H1 (cell line): ENCODE results near the gene BNC2. TPM values are rescaled to one million over a fixed set of nuclear protein-coding genes. Genes with fewer than 3 reads are reported as not detected.

Experiments used
- CTCF ChIA-PET: fragments of 300-600 bp; sonication (Branson Sonifier 250); formaldehyde crosslinking; loops from one replicate; lab custom pipeline; 2021; ENCODE audit not compliant: partially characterized antibody; lab: Charles Lee
- POLR2A ChIA-PET: fragments of 300-600 bp; sonication (Branson Sonifier 250); formaldehyde crosslinking; loops from one replicate; lab custom pipeline; 2021; ENCODE audit warnings: inconsistent platforms; ENCODE audit not compliant: partially characterized antibody; lab: Charles Lee
- DNase-seq, 2 experiments: peaks; one replicate each; pipeline versions ENCODE4 v3.0.0 to v3.0.0-alpha.2; 2010 to 2022; ENCODE audit warnings: low spot score in 2 of 2, low read depth in 1 of 2, mixed read lengths in 1 of 2
- FAIRE-seq: peaks from 2 replicates; lab custom pipeline; 2011; peaks lifted over from hg19 to GRCh38; lab: Jason Lieb, UNC
- H2AFZ ChIP-seq: 2 replicates; pipeline ENCODE4 v1.8.1; 2012; ENCODE audit warnings: low read length, inconsistent platforms
- H2AK5ac ChIP-seq: 2 replicates; pipeline ENCODE4 v1.6.1; 2013; ENCODE audit warnings: low read depth, low read length
- H2BK120ac ChIP-seq: replicated peaks from 2 replicates; pipeline ENCODE3; 2013; ENCODE audit warnings: low read depth, low read length, inconsistent platforms
- H2BK12ac ChIP-seq: 2 replicates; pipeline ENCODE4 v1.6.1; 2013; ENCODE audit warnings: low read depth, low read length
- H2BK15ac ChIP-seq: 2 replicates; pipeline ENCODE4 v1.6.1; 2013; ENCODE audit warnings: low read length
- H2BK20ac ChIP-seq: 2 replicates; pipeline ENCODE4 v1.6.1; 2013; ENCODE audit warnings: low read length
- H2BK5ac ChIP-seq: 2 replicates; pipeline ENCODE4 v1.6.1; 2013; ENCODE audit warnings: low read depth, low read length
- H3K14ac ChIP-seq: 2 replicates; pipeline ENCODE4 v1.6.1; 2013; ENCODE audit warnings: inconsistent platforms; ENCODE audit not compliant: insufficient read length
- H3K18ac ChIP-seq: 2 replicates; pipeline ENCODE4 v1.6.1; 2013; ENCODE audit warnings: low read length; ENCODE audit errors: extremely low read depth
- H3K23ac ChIP-seq: 2 replicates; pipeline ENCODE4 v1.6.1; 2013; ENCODE audit warnings: inconsistent platforms; ENCODE audit not compliant: insufficient read length
- H3K23me2 ChIP-seq: 2 replicates; pipeline ENCODE4 v1.6.1; 2013; ENCODE audit warnings: low read depth, low read length
- H3K27ac ChIP-seq: 2 replicates; pipeline ENCODE4 v1.6.1; 2011; ENCODE audit warnings: low read depth, low read length, inconsistent platforms
- H3K27me3 ChIP-seq, 4 experiments: replicated peaks in 1 of 4; 1 replicate in 1 of 4; 2 replicates in 3 of 4; pipeline versions ENCODE4 v1.6.1 to v1.8.1; 2011 to 2013; ENCODE audit warnings: low read length in 3 of 4, mild to moderate bottlenecking in 3 of 4, inconsistent platforms in 2 of 4, mixed read lengths in 2 of 4, moderate library complexity in 1 of 4; ENCODE audit not compliant: control insufficient read depth in 3 of 4, insufficient read depth in 3 of 4; ENCODE audit errors: extremely low read depth in 1 of 4
- H3K36me3 ChIP-seq, 4 experiments: 2 replicates each; pipeline versions ENCODE4 v1.6.1 to v1.8.1; 2011 to 2013; ENCODE audit warnings: mild to moderate bottlenecking in 4 of 4, low read length in 3 of 4, moderate library complexity in 2 of 4, control low read depth in 1 of 4, inconsistent platforms in 1 of 4; ENCODE audit not compliant: insufficient read depth in 4 of 4, control insufficient read depth in 2 of 4
- H3K4ac ChIP-seq: replicated peaks from 2 replicates; pipeline ENCODE3; 2013; ENCODE audit warnings: low read length, low read depth, mixed read lengths, inconsistent platforms; ENCODE audit not compliant: insufficient read length
- H3K4me1 ChIP-seq, 4 experiments: replicated peaks in 1 of 4; 1 replicate in 1 of 4; 2 replicates in 3 of 4; pipeline versions ENCODE4 v1.6.1 to v1.8.1; 2011 to 2013; ENCODE audit warnings: low read length in 3 of 4, inconsistent platforms in 2 of 4, mixed read lengths in 1 of 4; ENCODE audit not compliant: insufficient read depth in 4 of 4, control insufficient read depth in 3 of 4
- H3K4me2 ChIP-seq, 2 experiments: 2 replicates each; pipeline versions ENCODE4 v1.6.1 to v1.8.1; 2011 to 2013; ENCODE audit warnings: low read depth in 2 of 2, low read length in 2 of 2, control low read depth in 1 of 2, inconsistent platforms in 1 of 2, mild to moderate bottlenecking in 1 of 2; ENCODE audit not compliant: insufficient read depth in 1 of 2
- H3K4me3 ChIP-seq, 4 experiments: fragments of 200-600, 300-600 bp in 1 of 4; sonication (generic), shearing (Covaris generic), sonication (Bioruptor Twin) in 1 of 4; 2 replicates each; pipeline versions ENCODE4 v1.5.1 to v1.8.1; 2011 to 2016; ENCODE audit warnings: low read length in 4 of 4, low read depth in 3 of 4, control low read depth in 2 of 4, inconsistent platforms in 2 of 4, mild to moderate bottlenecking in 2 of 4, mixed read lengths in 1 of 4, moderate library complexity in 1 of 4; ENCODE audit not compliant: insufficient read depth in 2 of 4; ENCODE audit errors: extremely low read depth in 1 of 4
- H3K56ac ChIP-seq: replicated peaks from 2 replicates; pipeline ENCODE3; 2013; ENCODE audit warnings: low read depth, mild to moderate bottlenecking, mixed read lengths, low read length, inconsistent platforms; ENCODE audit not compliant: insufficient read length
- H3K79me1 ChIP-seq: 2 replicates; pipeline ENCODE4 v1.6.1; 2013; ENCODE audit warnings: low read depth, low read length, control low read depth
- H3K79me2 ChIP-seq, 2 experiments: 2 replicates each; pipeline versions ENCODE4 v1.6.1 to v1.8.1; 2012 to 2013; ENCODE audit warnings: low read length in 2 of 2, mild to moderate bottlenecking in 2 of 2, inconsistent platforms in 1 of 2; ENCODE audit not compliant: insufficient read depth in 2 of 2, control insufficient read depth in 1 of 2
- H3K9ac ChIP-seq, 4 experiments: replicated peaks in 1 of 4; 1 replicate in 1 of 4; 2 replicates in 3 of 4; pipeline versions ENCODE4 v1.6.1 to v1.8.1; 2011 to 2013; ENCODE audit warnings: low read depth in 3 of 4, low read length in 3 of 4, control low read depth in 2 of 4, mild to moderate bottlenecking in 2 of 4, moderate library complexity in 2 of 4, inconsistent platforms in 1 of 4; ENCODE audit errors: extremely low read depth in 1 of 4
- H3K9me3 ChIP-seq, 2 experiments: 2 replicates each; pipeline versions ENCODE4 v1.6.1 to v1.8.1; 2012 to 2013; ENCODE audit warnings: mild to moderate bottlenecking in 2 of 2, moderate library complexity in 2 of 2, control low read depth in 1 of 2, inconsistent platforms in 1 of 2, low read depth in 1 of 2, low read length in 1 of 2, mixed read lengths in 1 of 2; ENCODE audit not compliant: insufficient read depth in 2 of 2
- H4K20me1 ChIP-seq, 2 experiments: replicated peaks in 1 of 2; 2 replicates each; pipeline versions ENCODE3 to v1.8.1; 2011 to 2013; ENCODE audit warnings: inconsistent platforms in 2 of 2, low read length in 2 of 2, mild to moderate bottlenecking in 1 of 2; ENCODE audit not compliant: insufficient read depth in 2 of 2, control insufficient read depth in 1 of 2
- H4K5ac ChIP-seq: 2 replicates; pipeline ENCODE4 v1.6.1; 2013; ENCODE audit warnings: low read length, low read depth, mixed read lengths, inconsistent platforms; ENCODE audit not compliant: insufficient read length
- H4K8ac ChIP-seq: 2 replicates; pipeline ENCODE4 v1.8.0; 2013; ENCODE audit warnings: mild to moderate bottlenecking, moderate library complexity, low read length, inconsistent platforms; ENCODE audit not compliant: insufficient read depth; ENCODE audit errors: extremely low read depth
- H4K91ac ChIP-seq: replicated peaks from 2 replicates; pipeline ENCODE3; 2013; ENCODE audit warnings: low read length, mixed read lengths, inconsistent platforms; ENCODE audit not compliant: insufficient read length
- BACH1 ChIP-seq: IDR thresholded peaks from 2 replicates; pipeline ENCODE4 v1.6.1; 2012; ENCODE audit warnings: low read length, improper control_type of control experiment
- SP4 ChIP-seq: IDR thresholded peaks from 2 replicates; pipeline ENCODE4 v1.6.1; 2012; ENCODE audit warnings: low read length, inconsistent platforms
- WGBS, 2 experiments: shearing (Covaris generic) in 1 of 2; methylation state at CpG; one replicate each; pipeline versions ENCODE4 v1.1.6 to v1.1.7; 2013 to 2015; ENCODE audit warnings: low lambda C conversion rate in 2 of 2, mixed read lengths in 2 of 2, inconsistent platforms in 1 of 2, low coverage in 1 of 2, missing lambda C conversion rate in 1 of 2; ENCODE audit not compliant: insufficient replicate concordance in 2 of 2, insufficient coverage in 1 of 2, insufficient read length in 1 of 2; ENCODE audit errors: extremely low coverage in 1 of 2, missing lambda C conversion rate in 1 of 2; 5-methylcytosine and 5-hydroxymethylcytosine counted together
- polyA plus RNA-seq, 7 experiments: library from polyadenylated mRNA; depleted of rRNA in 3 of 7; stranded (reverse) in 5 of 7; unstranded in 2 of 7; fragments of >200 nt in 5 of 7; fragments of 200-250 nt in 2 of 7; gene quantifications; 1 replicate in 5 of 7; 2 replicates in 1 of 7; 4 replicates in 1 of 7; pipeline versions ENCODE4 v1.2.1 to v1.2.3, GENCODE V29; 2011 to 2013; ENCODE audit warnings: missing spikeins in 2 of 7, mixed read lengths in 2 of 7
- total RNA-seq: library from RNA; stranded (reverse); fragmentation: NEBNext Ultra II Directional; extraction: Animal tissue kit (Norgen Biotek cat#: 25700); gene quantifications from 2 replicates; pipeline ENCODE4 v1.2.1, GENCODE V29; 2021

BNC2 gene
- total and polyA plus RNA-seq, 2 of the 8 experiments (the other 6 are each of a cell fraction or from before 2014, with no cell fraction given), result 16.0 to 26.8 TPM

DNA sequence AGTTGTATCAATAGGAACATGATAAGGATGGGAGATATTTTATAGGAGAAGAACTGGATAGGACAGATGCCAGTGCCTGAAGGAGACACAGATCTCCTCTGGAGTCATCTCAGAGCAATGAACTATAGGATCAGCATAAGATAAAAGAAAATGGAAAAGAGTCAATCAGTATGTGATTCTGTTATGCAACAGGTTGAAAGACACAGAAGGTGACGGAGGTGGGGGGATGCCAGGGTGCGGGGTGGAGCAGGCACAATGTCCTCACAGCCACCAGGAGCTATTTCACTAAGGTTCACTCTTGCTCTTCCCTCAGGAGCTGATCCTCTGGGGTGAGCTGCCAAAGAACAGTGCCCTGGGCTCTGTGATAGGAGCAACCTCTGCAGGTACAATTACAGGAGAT lies 179.8 kb downstream of the BNC2 start:
- Histone ChIP-seq H2AFZ (no peak overlapping the region), H3K9ac (no peak overlapping the region), H3K56ac (no peak overlapping the region), H4K20me1 (no peaks in the 10 kb centered on the region), H3K79me1 (no peaks in the 10 kb centered on the region), H3K4me1 (peaks cover 0 to 18% (median 10%) of the 10 kb centered on the region in 4 experiments; a peak in 4 of 7 replicates), H3K4ac (no peak overlapping the region), H2BK20ac (no peak overlapping the region), H3K23ac (no peak overlapping the region), H2BK5ac (no peak overlapping the region), H3K4me3 (no peak overlapping the region), H3K27me3 (no peaks in the 10 kb centered on the region), H4K91ac (no peak overlapping the region), H3K27ac (no peak overlapping the region), H3K79me2 (peaks cover 0 to 13% of the 10 kb centered on the region in 2 experiments; a peak in 1 of 4 replicates), H2AK5ac (no peak overlapping the region), H3K14ac (no peak overlapping the region), H2BK15ac (no peak overlapping the region), H3K36me3 (no peaks in the 10 kb centered on the region), H4K8ac (no peak overlapping the region), H2BK12ac (no peak overlapping the region), H4K5ac (no peak overlapping the region), H3K23me2 (no peaks in the 10 kb centered on the region), H3K4me2 (no peak overlapping the region), H3K18ac (no peak overlapping the region), H2BK120ac (no peak overlapping the region), H3K9me3 (no peaks in the 10 kb centered on the region)
- FAIRE-seq (no peak), DNase-seq (no peak)
- 78% methylated on average over 2 of the region's 2 CpGs; no CpG with 5 or more reads in 1 of the 2 experiments for WGBS, 2 experiments
- POLR2A ChIA-PET, result no interaction called here
- CTCF ChIA-PET, result interaction anchor here (0.9 kb wide), 1 partner anchor 20 kb away, joined by 3 read pairs; no protein-coding TSS in a partner anchor
- TF ChIP-seq BACH1 (no peak), SP4 (no peak)
